Endothelial cell of umbilical vein (primary cell): Measurements from ENCODE around the gene DLEC1. TPM values are rescaled to one million over a fixed set of nuclear protein-coding genes. Genes with fewer than 3 reads are reported as not detected.

ENCODE experiments used
- BruUV-seq: library from RNA; stranded (reverse); fragments of 400-500 nt; replicated peaks from 2 replicates; lab custom pipeline; 2021; lab: Mats Ljungman, UMichigan
- CTCF ChIA-PET: fragments of 300-600, 350-600 bp; sonication (Branson Sonifier 250); formaldehyde crosslinking; loops from one replicate; lab custom pipeline; 2021; ENCODE audit warnings: antibody characterized with exemption, inconsistent platforms; lab: Charles Lee
- POLR2A ChIA-PET: fragments of 300-600, 350-600 bp; sonication (Branson Sonifier 250); formaldehyde crosslinking; loops from one replicate; lab custom pipeline; 2021; ENCODE audit warnings: antibody characterized with exemption, inconsistent platforms; lab: Charles Lee
- DNase-seq: peaks from one replicate; pipeline ENCODE4 v3.0.0-alpha.2; 2011; ENCODE audit warnings: low read depth, low spot score
- FAIRE-seq: peaks from 2 replicates; lab custom pipeline; 2011; peaks lifted over from hg19 to GRCh38; lab: Jason Lieb, UNC
- H2AFZ ChIP-seq: 2 replicates; pipeline ENCODE4 v1.6.0; 2012; ENCODE audit warnings: low read depth, low read length, control low read depth, inconsistent platforms
- H3K27ac ChIP-seq: 2 replicates; pipeline ENCODE4 v1.5.1; 2011; ENCODE audit warnings: low read depth, mild to moderate bottlenecking, control low read depth, low read length, moderate library complexity; ENCODE audit not compliant: insufficient read depth
- H3K27me3 ChIP-seq, 2 experiments: 2 replicates each; pipeline versions ENCODE4 v1.6.0 to v1.6.1; 2011; ENCODE audit warnings: low read length in 2 of 2, mixed read lengths in 1 of 2; ENCODE audit not compliant: control insufficient read depth in 2 of 2, insufficient read depth in 2 of 2
- H3K36me3 ChIP-seq, 2 experiments: 2 replicates in 1 of 2; 3 replicates in 1 of 2; pipeline ENCODE4 v1.5.1; 2011; ENCODE audit warnings: low read length in 2 of 2, mild to moderate bottlenecking in 1 of 2, moderate library complexity in 1 of 2; ENCODE audit not compliant: control insufficient read depth in 2 of 2, insufficient read depth in 2 of 2; ENCODE audit errors: extremely low read depth in 1 of 2
- H3K4me1 ChIP-seq: 3 replicates; pipeline ENCODE4 v1.5.1; 2011; ENCODE audit warnings: mild to moderate bottlenecking, low read length; ENCODE audit not compliant: control insufficient read depth, insufficient read depth; ENCODE audit errors: extremely low read depth
- H3K4me2 ChIP-seq: 2 replicates; pipeline ENCODE4 v1.6.1; 2011; ENCODE audit warnings: low read length, control low read depth, mixed read lengths; ENCODE audit not compliant: insufficient read depth
- H3K4me3 ChIP-seq, 3 experiments: fragments of 200-600 bp in 1 of 3; sonication (generic), shearing (Covaris generic) in 1 of 3; replicated peaks in 1 of 3; 2 replicates each; pipeline ENCODE4 v1.5.1; 2011 to 2016; ENCODE audit warnings: control low read depth in 3 of 3, low read length in 3 of 3, mild to moderate bottlenecking in 2 of 3, inconsistent platforms in 1 of 3, low read depth in 1 of 3, moderate library complexity in 1 of 3; ENCODE audit not compliant: insufficient read depth in 1 of 3
- H3K79me2 ChIP-seq: 2 replicates; pipeline ENCODE4 v1.6.0; 2012; ENCODE audit warnings: low read length, inconsistent platforms; ENCODE audit not compliant: control insufficient read depth, insufficient read depth
- H3K9ac ChIP-seq: replicated peaks from 2 replicates; pipeline ENCODE3; 2011; ENCODE audit warnings: low read length, control low read depth; ENCODE audit not compliant: insufficient read depth; ENCODE audit errors: extremely low read depth
- H3K9me1 ChIP-seq: replicated peaks from 3 replicates; pipeline ENCODE4 v1.6.0; 2011; ENCODE audit warnings: mild to moderate bottlenecking, low read length; ENCODE audit not compliant: control insufficient read depth, insufficient read depth; ENCODE audit errors: extremely low read depth
- H3K9me3 ChIP-seq: replicated peaks from 2 replicates; pipeline ENCODE4 v1.5.1; 2012; ENCODE audit warnings: low read length, inconsistent platforms; ENCODE audit not compliant: control insufficient read depth, insufficient read depth
- H4K20me1 ChIP-seq: replicated peaks from 2 replicates; pipeline ENCODE3; 2011; ENCODE audit warnings: mild to moderate bottlenecking, low read length; ENCODE audit not compliant: control insufficient read depth, insufficient read depth; ENCODE audit errors: extremely low read depth
- CTCF ChIP-seq, 2 donors: IDR thresholded peaks; 1 replicate in 1 of 2; 2 replicates in 1 of 2; pipeline ENCODE4 v1.5.1; 2011; ENCODE audit warnings: low read length in 2 of 2, mild to moderate bottlenecking in 2 of 2, moderate library complexity in 2 of 2, control low read depth in 1 of 2, inconsistent platforms in 1 of 2, low read depth in 1 of 2; ENCODE audit not compliant: insufficient read depth in 1 of 2; ENCODE audit errors: extremely low read depth in 1 of 2
- EZH2 ChIP-seq: IDR thresholded peaks from 2 replicates; pipeline ENCODE4 v1.6.1; 2012; ENCODE audit warnings: borderline replicate concordance, low read depth, mild to moderate bottlenecking, moderate library complexity, low read length, inconsistent platforms; ENCODE audit not compliant: severe bottlenecking
- FOS ChIP-seq: IDR thresholded peaks from 2 replicates; pipeline ENCODE4 v1.6.1; 2011; ENCODE audit warnings: mild to moderate bottlenecking, low read length, moderate library complexity, borderline replicate concordance; ENCODE audit not compliant: insufficient read depth
- GATA2 ChIP-seq: IDR thresholded peaks from 2 replicates; pipeline ENCODE4 v1.7.0; 2011; ENCODE audit warnings: low read depth, mild to moderate bottlenecking, moderate library complexity, mixed read lengths, low read length; ENCODE audit not compliant: insufficient read length, insufficient read depth
- JUN ChIP-seq: IDR thresholded peaks from 2 replicates; pipeline ENCODE4 v1.6.1; 2011; ENCODE audit warnings: borderline replicate concordance, low read depth; ENCODE audit not compliant: insufficient read length, insufficient read depth
- MYC ChIP-seq: IDR thresholded peaks from one replicate; pipeline ENCODE4 v1.6.1; 2011; ENCODE audit warnings: mild to moderate bottlenecking, low read depth, low read length
- POLR2A ChIP-seq: IDR thresholded peaks from 2 replicates; pipeline ENCODE4 v1.6.1; 2012; ENCODE audit warnings: low read depth, mild to moderate bottlenecking, control low read depth, low read length
- POLR2AphosphoS5 ChIP-seq: IDR thresholded peaks from 2 replicates; pipeline ENCODE4 v1.6.1; 2012; ENCODE audit warnings: low read depth, mild to moderate bottlenecking, control low read depth, low read length, moderate library complexity; ENCODE audit not compliant: insufficient read depth
- dilution Hi-C: fragments of 300-500 bp; cut with MboI; formaldehyde crosslinking; loops from one replicate; pipeline ENCODE4 v1.15.0; 2019; ENCODE audit warnings: low sequenced_read_pairs; ENCODE audit not compliant: extremely low pct_ligation_motif_present
- intact Hi-C: fragments of 100-400 bp; cut with micrococcal nuclease; formaldehyde crosslinking; loops from one replicate; pipeline ENCODE4 v1.10.0; 2022
- polyA plus RNA-seq, 4 experiments: library from polyadenylated mRNA; depleted of rRNA in 3 of 4; stranded (reverse) in 3 of 4; unstranded in 1 of 4; fragments of >200 nt; gene quantifications; 2 replicates each; pipeline versions ENCODE4 v1.2.1 to v1.2.3, GENCODE V29; 2011 to 2012; ENCODE audit warnings: missing spikeins in 1 of 4
- total RNA-seq: library from RNA; stranded (reverse); gene quantifications from 2 replicates; pipeline ENCODE4 v1.2.3, GENCODE V29; 2021
- TF ChIP-seq, protein P1 (sequence below): IDR thresholded peaks from 2 replicates; pipeline ENCODE4 v1.6.1; 2011; ENCODE audit not compliant: insufficient read depth, insufficient read length

DLEC1 gene
- total and polyA plus RNA-seq, 2 donors (not counting 3 experiments of a cell fraction or from before 2014, with no cell fraction given): not detected

- Histone ChIP-seq H3K9me1 (no peaks in the 10 kb centered on the region), H3K4me3 (no peak overlapping the region), H2AFZ (no peak overlapping the region), H4K20me1 (no peaks in the 10 kb centered on the region), H3K27ac (no peak overlapping the region), H3K4me1 (no peaks in the 10 kb centered on the region), H3K9ac (no peak overlapping the region), H3K9me3 (no peaks in the 10 kb centered on the region), H3K79me2 (no peaks in the 10 kb centered on the region), H3K27me3 (no peaks in the 10 kb centered on the region), H3K4me2 (no peak overlapping the region), H3K36me3 (peaks cover 0 to 14% of the 10 kb centered on the region in 2 experiments)
- CTCF ChIA-PET: interaction anchor here (1.0 to 2.1 kb wide), 3 partner anchors 32 to 656 kb away, joined by 3 to 7 read pairs (median 3); no protein-coding TSS in a partner anchor
- no peak for TF ChIP-seq POLR2AphosphoS5
- no peak for TF ChIP-seq JUN
- TF ChIP-seq, protein P1, sequence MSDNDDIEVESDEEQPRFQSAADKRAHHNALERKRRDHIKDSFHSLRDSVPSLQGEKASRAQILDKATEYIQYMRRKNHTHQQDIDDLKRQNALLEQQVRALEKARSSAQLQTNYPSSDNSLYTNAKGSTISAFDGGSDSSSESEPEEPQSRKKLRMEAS: no peak
- TF ChIP-seq POLR2A: no peak
- no peak for TF ChIP-seq EZH2
- POLR2A ChIA-PET: no interaction called here
- dilution Hi-C loops (no loop called here), intact Hi-C loops (no loop called here)
- FAIRE-seq (no peak), DNase-seq (no peak)
- no TSS peak for BruUV-seq
These were observed 32.5 kb upstream of the DLEC1 start for GRCh38 chr3:38006445-38006995.

- TSS peak; percentile 17 for BruUV-seq
These were observed 31.3 kb upstream of the DLEC1 start for GRCh38 chr3:38007754-38008090.

More at GRCh38 chr3:38007754-38008090, 31.3 kb upstream of the DLEC1 start:
- FAIRE-seq (no peak), DNase-seq (no peak)
- no peak overlapping the region for H2AFZ ChIP-seq
- TF ChIP-seq GATA2: no peak
- no peak for TF ChIP-seq JUN
- TF ChIP-seq POLR2AphosphoS5: no peak
- no peak for TF ChIP-seq FOS
- TF ChIP-seq POLR2A: no peak
- no peak for TF ChIP-seq MYC
- TF ChIP-seq EZH2: no peak
- TF ChIP-seq, protein P1: no peak
- no peak for TF ChIP-seq CTCF (IDR thresholded peaks at IDR 0.05; ENCODE audit: extremely low read depth in 1 of 2, insufficient read depth in 1 of 2, low read depth in 1 of 2, low read length in 2 of 2)
- H3K9ac ChIP-seq: no peak overlapping the region
- CTCF ChIA-PET: interaction anchor here (0.7 to 2.1 kb wide), 2 partner anchors 8 to 33 kb away, joined by 3 to 7 read pairs; no protein-coding TSS in a partner anchor
- no peaks in the 10 kb centered on the region for H3K27me3 ChIP-seq
- intact Hi-C loops: no loop called here
- H3K4me2 ChIP-seq: no peak overlapping the region
- no peaks in the 10 kb centered on the region for H3K79me2 ChIP-seq
- dilution Hi-C loops: no loop called here
- H3K9me1 ChIP-seq: no peaks in the 10 kb centered on the region
- H3K4me1 ChIP-seq: no peaks in the 10 kb centered on the region
- no peaks in the 10 kb centered on the region for H3K9me3 ChIP-seq
- no peaks in the 10 kb centered on the region for H4K20me1 ChIP-seq
- no peak overlapping the region for H3K4me3 ChIP-seq
- POLR2A ChIA-PET: no interaction called here
- H3K36me3 ChIP-seq: peaks cover 0 to 9% of the 10 kb centered on the region in 2 experiments
- H3K27ac ChIP-seq: no peak overlapping the region
